Eye (tissue), 1 donor: ENCODE results near the gene SELPLG.
"Not testable (repeated sequence)": the region's sequence is repeated elsewhere in the genome, so short reads cannot be mapped to it uniquely, and the experiment has no call there.

Experiments used
- DNase-seq: peaks from one replicate; pipeline ENCODE4 v3.0.0-alpha.2; 2015

SELPLG gene

GRCh38 chr12:108637222-108637971 is 3.7 kb upstream of the SELPLG start:
- peak; percentile 67 for DNase-seq

- no peak for DNase-seq
These were observed 2.5 kb upstream of the SELPLG start for GRCh38 chr12:108635997-108636808.

GRCh38 chr12:108635201-108635996 is 1.7 kb upstream of the SELPLG start:
- peak; percentile 30 for DNase-seq

DNA sequence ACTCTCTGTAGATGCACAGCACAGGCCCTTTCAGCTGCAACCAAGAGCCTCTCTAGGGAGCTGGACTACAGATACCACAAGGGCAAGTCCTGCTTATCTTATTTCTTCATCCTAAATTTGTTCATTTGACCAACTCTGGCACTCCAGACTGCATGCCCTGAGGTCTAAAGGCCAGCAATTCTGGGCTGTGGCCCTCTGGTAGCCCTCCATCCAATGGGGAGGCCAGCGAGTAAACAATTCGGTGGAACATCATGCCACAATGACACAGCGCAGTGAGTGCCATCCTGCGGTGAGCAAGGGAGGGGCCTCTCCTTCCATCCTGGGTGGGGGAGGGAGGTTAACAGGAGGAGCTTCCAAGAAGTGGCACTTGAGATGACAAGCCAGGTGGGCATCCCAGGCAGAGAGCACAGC is 652 bp upstream of the SELPLG start:
- no peak for DNase-seq

- no peak for DNase-seq
These were observed 587 bp downstream of the SELPLG start for GRCh38 chr12:108633081-108633533.

DNA sequence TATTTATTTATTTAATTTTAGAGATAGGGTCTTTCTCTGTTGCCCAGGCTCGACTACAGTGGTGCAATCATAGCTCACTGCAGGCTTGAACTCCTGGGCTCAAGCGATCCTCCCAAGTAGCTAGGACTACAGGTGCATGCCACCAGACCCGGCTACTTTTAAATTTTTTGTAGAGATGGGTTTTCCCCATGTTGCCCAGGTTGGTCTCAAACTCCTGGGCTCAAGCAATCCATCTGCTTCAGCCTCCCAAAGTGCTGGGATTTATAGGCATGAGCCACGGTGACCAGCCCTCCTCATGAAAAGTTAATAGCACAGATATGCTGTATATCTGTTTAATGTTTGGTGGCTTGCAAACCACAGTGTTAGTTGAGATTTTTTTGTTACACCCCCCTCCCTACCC is 2.4 kb downstream of the SELPLG start:
- not testable (repeated sequence) for DNase-seq

GRCh38 chr12:108630481-108631207 is 3.0 kb downstream of the SELPLG start:
- DNase-seq = peak; percentile 19

GRCh38 chr12:108629824-108630476 is 3.7 kb downstream of the SELPLG start:
- DNase-seq = peak; percentile 68

GRCh38 chr12:108629151-108629550 is 4.5 kb downstream of the SELPLG start:
- DNase-seq = no peak

GRCh38 chr12:108627134-108627920 is 6.4 kb downstream of the SELPLG start:
- no peak for DNase-seq

GRCh38 chr12:108625228-108625627 is 8.5 kb downstream of the SELPLG start:
- DNase-seq = no peak

DNA sequence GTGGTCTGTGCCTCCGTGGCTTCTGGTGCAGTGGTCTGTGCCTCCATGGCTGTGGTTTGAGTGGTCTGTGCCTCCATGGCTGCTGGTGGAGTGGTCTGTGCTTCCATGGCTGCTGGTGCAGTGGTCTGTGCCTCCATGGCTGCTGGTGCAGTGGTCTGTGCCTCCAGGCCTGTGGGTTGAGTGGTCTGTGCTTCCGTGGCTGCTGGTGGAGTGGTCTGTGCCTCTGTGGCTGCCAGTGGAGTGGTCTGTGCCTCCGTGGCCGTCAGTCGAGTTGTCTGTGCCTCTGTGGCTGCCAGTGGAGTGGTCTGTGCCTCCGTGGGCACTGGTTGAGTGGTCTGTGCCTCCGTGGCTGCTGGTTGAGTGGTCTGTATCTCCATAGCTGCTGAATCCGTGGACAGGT is 10.1 kb downstream of the SELPLG start:
- no peak for DNase-seq

DNA sequence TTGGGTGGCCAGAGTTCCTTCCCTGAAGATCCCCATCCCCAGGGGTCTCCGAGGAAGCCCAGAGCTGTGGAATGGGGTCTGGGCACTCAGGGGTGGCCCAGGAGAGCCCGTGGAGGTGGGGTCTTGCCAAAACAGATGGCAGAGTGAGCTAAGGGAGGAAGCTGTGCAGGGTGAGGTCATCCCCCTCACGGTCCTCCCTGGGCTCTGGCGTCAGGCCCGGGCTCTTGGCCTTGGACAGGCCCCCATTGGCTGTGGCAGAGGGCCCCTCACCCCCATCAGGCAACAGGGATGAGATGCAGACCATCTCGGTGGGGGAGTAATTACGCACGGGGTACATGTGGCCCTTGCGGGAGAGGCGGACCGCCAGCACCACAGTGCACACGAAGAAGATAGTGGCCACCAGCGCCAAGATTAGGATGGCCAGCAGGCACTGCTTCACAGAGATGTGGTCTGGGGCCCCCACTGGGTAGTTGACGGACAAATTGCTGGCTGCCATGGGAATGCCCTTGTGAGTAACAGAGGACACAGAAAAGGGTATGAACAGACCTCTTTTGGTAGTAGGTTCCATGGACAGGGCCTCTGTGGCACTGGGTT is 10.7 kb downstream of the SELPLG start:
- no peak for DNase-seq

DNA sequence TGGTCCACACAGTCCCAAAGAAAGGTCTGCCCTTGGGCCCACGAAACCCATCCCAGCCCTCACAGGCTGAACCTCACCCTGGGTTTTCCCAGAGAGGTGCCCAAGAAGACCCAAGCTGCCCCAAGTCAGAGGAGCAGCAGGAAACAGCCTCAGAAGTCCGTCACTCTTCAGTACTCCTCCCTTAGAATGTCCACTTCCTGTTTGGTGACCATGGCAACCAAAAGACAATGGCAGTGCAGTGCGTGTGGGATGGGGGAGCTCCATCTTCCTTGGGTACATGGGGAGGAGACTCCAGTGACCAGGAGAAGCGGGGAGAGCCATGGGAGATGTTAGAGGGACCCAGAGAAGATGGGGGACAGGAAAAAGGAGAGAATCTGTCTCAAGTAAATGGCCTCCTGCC is 11.3 kb downstream of the SELPLG start:
- DNase-seq = peak; percentile 44

DNA sequence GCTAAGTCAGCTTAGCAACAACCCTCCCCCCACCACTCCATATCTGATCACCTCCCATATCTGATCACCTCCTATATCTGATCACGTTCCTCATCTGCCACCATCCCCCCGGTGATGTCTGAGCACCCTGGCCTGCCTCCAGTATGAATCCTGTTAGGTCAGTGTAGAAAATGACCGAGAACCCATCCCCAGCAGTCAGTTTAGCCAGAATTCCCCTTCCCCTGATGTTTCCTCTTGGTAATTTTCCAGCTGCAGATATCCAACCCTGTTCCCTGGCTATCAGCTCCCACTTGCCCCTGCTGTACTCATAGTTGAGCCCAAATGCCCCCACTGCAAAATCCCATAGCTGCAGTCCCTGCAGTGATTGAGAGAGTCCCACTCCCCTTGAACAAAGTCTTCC is 12.5 kb downstream of the SELPLG start:
- DNase-seq = no peak

DNA sequence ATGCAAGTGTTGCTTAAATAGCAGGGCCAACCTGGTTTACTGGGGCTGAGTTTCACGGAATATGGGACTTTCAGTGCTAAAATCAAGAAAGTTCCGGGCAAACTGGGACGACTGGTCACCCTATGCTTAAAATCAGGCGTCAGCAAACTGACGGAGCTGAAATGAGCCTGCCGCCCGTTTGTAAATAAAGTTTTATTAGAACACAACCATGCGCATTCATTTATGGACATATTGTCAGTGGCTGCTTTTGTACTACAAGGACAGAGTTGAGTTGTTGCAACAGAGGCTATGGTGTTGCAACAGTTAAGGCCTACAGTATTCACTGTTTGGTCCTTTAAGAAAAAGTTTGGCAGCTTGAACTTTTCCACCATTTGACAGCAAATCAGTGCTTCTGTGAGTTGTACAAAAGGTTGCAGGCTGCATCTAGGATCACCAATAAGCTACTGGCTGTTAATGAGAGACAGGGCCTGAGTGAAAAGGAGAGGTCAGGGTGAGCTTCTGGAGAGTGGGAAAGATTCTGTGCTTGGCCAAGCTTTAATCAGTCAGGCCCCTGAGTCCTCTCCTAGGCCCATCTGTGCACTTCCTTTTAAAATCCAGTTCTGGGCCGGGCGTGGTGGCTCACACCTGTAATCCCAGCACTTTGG is 13.3 kb downstream of the SELPLG start:
- no peak for DNase-seq

DNA sequence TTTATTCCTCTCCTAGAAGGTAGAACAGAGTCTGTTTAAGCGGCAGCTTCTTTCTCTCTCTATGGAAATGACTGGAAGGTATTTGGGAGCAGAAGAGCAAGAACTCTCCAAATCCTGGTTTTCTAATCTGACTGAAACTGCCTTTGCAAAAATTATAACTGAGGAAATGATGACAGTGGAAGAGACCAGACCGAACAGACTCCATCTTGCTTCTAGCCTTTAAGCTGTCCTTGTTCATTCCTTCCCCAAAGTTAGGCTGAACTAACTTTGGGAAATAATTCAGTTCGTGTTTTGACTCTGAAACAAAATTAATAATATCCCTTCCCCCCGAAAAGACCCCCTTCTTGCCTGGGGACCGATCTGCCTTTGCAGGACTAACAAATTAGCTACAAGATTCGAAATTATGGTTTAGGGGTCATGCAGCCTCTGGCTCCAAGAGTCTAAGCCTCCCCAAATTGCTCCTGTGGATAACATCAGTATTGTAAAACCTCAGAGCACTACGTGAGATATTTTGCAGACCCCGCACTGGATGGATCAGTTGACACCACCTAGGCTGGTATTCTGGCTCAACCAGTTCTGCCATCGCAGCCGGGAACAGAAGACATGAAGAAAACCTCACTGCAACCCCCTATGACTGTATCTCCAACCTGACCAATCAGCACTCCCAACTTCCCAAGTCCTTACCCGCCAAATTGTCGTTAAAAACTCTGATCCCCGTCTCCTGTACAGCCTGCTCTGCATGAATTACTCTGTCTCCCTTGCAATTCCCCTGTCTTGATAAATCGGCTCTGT is 14.1 kb downstream of the SELPLG start:
- DNase-seq = no peak

- DNase-seq = not testable (repeated sequence)
These were observed 14.8 kb downstream of the SELPLG start for GRCh38 chr12:108618953-108619274.
